Endothelial cell (in vitro differentiated cells): ENCODE results near the gene SMIM35. TPM values are rescaled to one million over a fixed set of nuclear protein-coding genes. Genes with fewer than 3 reads are reported as not detected.

Experiments used
- DNase-seq: peaks from one replicate; pipeline ENCODE4 v3.0.0; 2021; ENCODE audit warnings: low spot score
- H3K27ac Mint-ChIP-seq: one replicate; pipeline ENCODE4 v1.8.0; 2021; ENCODE audit warnings: mixed read lengths, inconsistent platforms; ENCODE audit not compliant: unreplicated experiment
- H3K27me3 Mint-ChIP-seq: one replicate; pipeline ENCODE4 v1.8.0; 2021; ENCODE audit warnings: mild to moderate bottlenecking, moderate library complexity, mixed read lengths, inconsistent platforms; ENCODE audit not compliant: unreplicated experiment
- H3K36me3 Mint-ChIP-seq: one replicate; pipeline ENCODE4 v1.8.0; 2021; ENCODE audit warnings: mild to moderate bottlenecking, low read depth, mixed read lengths, inconsistent platforms; ENCODE audit not compliant: unreplicated experiment
- H3K4me1 Mint-ChIP-seq: one replicate; pipeline ENCODE4 v1.8.0; 2021; ENCODE audit warnings: mild to moderate bottlenecking, mixed read lengths, inconsistent platforms; ENCODE audit not compliant: unreplicated experiment
- H3K4me3 Mint-ChIP-seq: one replicate; pipeline ENCODE4 v1.8.0; 2021; ENCODE audit warnings: mild to moderate bottlenecking, mixed read lengths, inconsistent platforms; ENCODE audit not compliant: unreplicated experiment
- H3K9me3 Mint-ChIP-seq: one replicate; pipeline ENCODE4 v1.8.0; 2021; ENCODE audit warnings: mixed read lengths, inconsistent platforms; ENCODE audit not compliant: unreplicated experiment
- CTCF ChIP-seq: fragments of 200-600 bp; sonication (generic); IDR thresholded peaks from one replicate; pipeline ENCODE4 v1.5.0; 2021; ENCODE audit warnings: antibody characterized with exemption; ENCODE audit not compliant: unreplicated experiment
- total RNA-seq: library from RNA; stranded (reverse); fragmentation: NEBNext Ultra II Directional; extraction: Animal tissue kit (Norgen Biotek cat#: 25700); gene quantifications from one replicate; pipeline ENCODE4 v1.2.1, GENCODE V29; 2021; ENCODE audit not compliant: unreplicated experiment

SMIM35 gene
- total RNA-seq, 1 donor from 2014 or later, result not detected

- Mint-ChIP-seq H3K9me3 (no peaks in the 10 kb centered on the region), H3K4me1 (peaks cover 6% of the 10 kb centered on the region), H3K27me3 (peaks cover 1% of the 10 kb centered on the region), H3K36me3 (no peaks in the 10 kb centered on the region), H3K27ac (no peak overlapping the region), H3K4me3 (no peak overlapping the region)
- no peak for DNase-seq
- no peak for TF ChIP-seq CTCF
These were observed 39.6 kb downstream of the SMIM35 start for GRCh38 chr11:118046964-118047700.

GRCh38 chr11:118046051-118046963, 40.5 kb downstream of the SMIM35 start:
- H3K4me3 Mint-ChIP-seq, result no peak overlapping the region
- no peak overlapping the region for H3K27ac Mint-ChIP-seq
- H3K36me3 Mint-ChIP-seq, result no peaks in the 10 kb centered on the region
- no peaks in the 10 kb centered on the region for H3K27me3 Mint-ChIP-seq
- no peak for TF ChIP-seq CTCF
- peaks cover 6% of the 10 kb centered on the region for H3K4me1 Mint-ChIP-seq
- no peak for DNase-seq
- no peaks in the 10 kb centered on the region for H3K9me3 Mint-ChIP-seq

- H3K9me3 Mint-ChIP-seq, result no peaks in the 10 kb centered on the region
- H3K4me1 Mint-ChIP-seq, result peaks cover 6% of the 10 kb centered on the region
- H3K4me3 Mint-ChIP-seq, result no peak overlapping the region
- no peaks in the 10 kb centered on the region for H3K27me3 Mint-ChIP-seq
- no peak overlapping the region for H3K27ac Mint-ChIP-seq
- DNase-seq, result no peak
- TF ChIP-seq CTCF, result no peak
- no peaks in the 10 kb centered on the region for H3K36me3 Mint-ChIP-seq
These were observed 41.6 kb downstream of the SMIM35 start for GRCh38 chr11:118045191-118045590.

- no peak for DNase-seq
- no peaks in the 10 kb centered on the region for H3K9me3 Mint-ChIP-seq
- no peak overlapping the region for H3K4me3 Mint-ChIP-seq
- no peaks in the 10 kb centered on the region for H3K27me3 Mint-ChIP-seq
- no peaks in the 10 kb centered on the region for H3K36me3 Mint-ChIP-seq
- TF ChIP-seq CTCF, result no peak
- no peaks in the 10 kb centered on the region for H3K4me1 Mint-ChIP-seq
- H3K27ac Mint-ChIP-seq, result no peak overlapping the region
These were observed 44.0 kb downstream of the SMIM35 start for GRCh38 chr11:118042796-118043195.

GRCh38 chr11:118042141-118042540, 44.6 kb downstream of the SMIM35 start:
- no peak overlapping the region for H3K27ac Mint-ChIP-seq
- DNase-seq, result no peak
- H3K27me3 Mint-ChIP-seq, result no peaks in the 10 kb centered on the region
- no peak for TF ChIP-seq CTCF
- H3K4me1 Mint-ChIP-seq, result no peaks in the 10 kb centered on the region
- H3K4me3 Mint-ChIP-seq, result no peak overlapping the region
- no peaks in the 10 kb centered on the region for H3K9me3 Mint-ChIP-seq
- no peaks in the 10 kb centered on the region for H3K36me3 Mint-ChIP-seq
